Measurements from ENCODE around the gene JAZF1.

Gene JAZF1

GRCh38 chr7:28088901-28089714 lies 91.5 kb downstream of the JAZF1 start:
- no peak overlapping the region for H3K4me3 ChIP-seq (ENCODE audit: low read length)
- H3K27me3 ChIP-seq (ENCODE audit: control insufficient read depth, insufficient read depth, low read length): no peaks in the 10 kb centered on the region
- no peaks in the 10 kb centered on the region for H3K9me3 ChIP-seq (ENCODE audit: control insufficient read depth, low read length)
- H3K4me1 ChIP-seq (ENCODE audit: control insufficient read depth, insufficient read depth, low read length): peaks cover 6% of the 10 kb centered on the region
- H3K36me3 ChIP-seq (ENCODE audit: control insufficient read depth, insufficient read depth, low read length): no peaks in the 10 kb centered on the region
- no peak overlapping the region for H3K9ac ChIP-seq (ENCODE audit: low read length)

GRCh38 chr7:28088032-28088431 lies 92.6 kb downstream of the JAZF1 start:
- Histone ChIP-seq H3K4me1 (ENCODE audit: control insufficient read depth, insufficient read depth, low read length) (peaks cover 6% of the 10 kb centered on the region), H3K9me3 (ENCODE audit: control insufficient read depth, low read length) (no peaks in the 10 kb centered on the region), H3K9ac (ENCODE audit: low read length) (no peak overlapping the region), H3K4me3 (ENCODE audit: low read length) (no peak overlapping the region), H3K36me3 (ENCODE audit: control insufficient read depth, insufficient read depth, low read length) (no peaks in the 10 kb centered on the region), H3K27me3 (ENCODE audit: control insufficient read depth, insufficient read depth, low read length) (no peaks in the 10 kb centered on the region)

GRCh38 chr7:28086198-28086597 lies 94.4 kb downstream of the JAZF1 start:
- H3K4me3 ChIP-seq (ENCODE audit: low read length): no peak overlapping the region
- no peak overlapping the region for H3K9ac ChIP-seq (ENCODE audit: low read length)
- H3K4me1 ChIP-seq (ENCODE audit: control insufficient read depth, insufficient read depth, low read length): peaks cover 6% of the 10 kb centered on the region
- H3K9me3 ChIP-seq (ENCODE audit: control insufficient read depth, low read length): no peaks in the 10 kb centered on the region
- no peaks in the 10 kb centered on the region for H3K36me3 ChIP-seq (ENCODE audit: control insufficient read depth, insufficient read depth, low read length)
- no peaks in the 10 kb centered on the region for H3K27me3 ChIP-seq (ENCODE audit: control insufficient read depth, insufficient read depth, low read length)

GRCh38 chr7:28083998-28084985 lies 96.3 kb downstream of the JAZF1 start:
- H3K9me3 ChIP-seq (ENCODE audit: control insufficient read depth, low read length): no peaks in the 10 kb centered on the region
- no peak overlapping the region for H3K9ac ChIP-seq (ENCODE audit: low read length)
- no peaks in the 10 kb centered on the region for H3K36me3 ChIP-seq (ENCODE audit: control insufficient read depth, insufficient read depth, low read length)
- no peak overlapping the region for H3K4me3 ChIP-seq (ENCODE audit: low read length)
- peaks cover 4% of the 10 kb centered on the region for H3K4me1 ChIP-seq (ENCODE audit: control insufficient read depth, insufficient read depth, low read length)
- H3K27me3 ChIP-seq (ENCODE audit: control insufficient read depth, insufficient read depth, low read length): no peaks in the 10 kb centered on the region

GRCh38 chr7:28083164-28083997 lies 97.2 kb downstream of the JAZF1 start:
- H3K9ac ChIP-seq (ENCODE audit: low read length): no peak overlapping the region
- no peaks in the 10 kb centered on the region for H3K9me3 ChIP-seq (ENCODE audit: control insufficient read depth, low read length)
- no peaks in the 10 kb centered on the region for H3K36me3 ChIP-seq (ENCODE audit: control insufficient read depth, insufficient read depth, low read length)
- H3K4me3 ChIP-seq (ENCODE audit: low read length): no peak overlapping the region
- H3K4me1 ChIP-seq (ENCODE audit: control insufficient read depth, insufficient read depth, low read length): no peaks in the 10 kb centered on the region
- H3K27me3 ChIP-seq (ENCODE audit: control insufficient read depth, insufficient read depth, low read length): no peaks in the 10 kb centered on the region

GRCh38 chr7:28082071-28082470 lies 98.5 kb downstream of the JAZF1 start:
- Histone ChIP-seq H3K4me3 (ENCODE audit: low read length) (no peak overlapping the region), H3K4me1 (ENCODE audit: control insufficient read depth, insufficient read depth, low read length) (no peaks in the 10 kb centered on the region), H3K36me3 (ENCODE audit: control insufficient read depth, insufficient read depth, low read length) (no peaks in the 10 kb centered on the region), H3K27me3 (ENCODE audit: control insufficient read depth, insufficient read depth, low read length) (no peaks in the 10 kb centered on the region), H3K9me3 (ENCODE audit: control insufficient read depth, low read length) (no peaks in the 10 kb centered on the region), H3K9ac (ENCODE audit: low read length) (no peak overlapping the region)

GRCh38 chr7:28081016-28081415 lies 99.6 kb downstream of the JAZF1 start:
- H3K9ac ChIP-seq (ENCODE audit: low read length): no peak overlapping the region
- no peaks in the 10 kb centered on the region for H3K36me3 ChIP-seq (ENCODE audit: control insufficient read depth, insufficient read depth, low read length)
- no peaks in the 10 kb centered on the region for H3K9me3 ChIP-seq (ENCODE audit: control insufficient read depth, low read length)
- no peak overlapping the region for H3K4me3 ChIP-seq (ENCODE audit: low read length)
- H3K4me1 ChIP-seq (ENCODE audit: control insufficient read depth, insufficient read depth, low read length): no peaks in the 10 kb centered on the region
- H3K27me3 ChIP-seq (ENCODE audit: control insufficient read depth, insufficient read depth, low read length): no peaks in the 10 kb centered on the region

- Histone ChIP-seq H3K9me3 (ENCODE audit: control insufficient read depth, low read length) (no peaks in the 10 kb centered on the region), H3K9ac (ENCODE audit: low read length) (no peak overlapping the region), H3K4me3 (ENCODE audit: low read length) (no peak overlapping the region), H3K27me3 (ENCODE audit: control insufficient read depth, insufficient read depth, low read length) (no peaks in the 10 kb centered on the region), H3K4me1 (ENCODE audit: control insufficient read depth, insufficient read depth, low read length) (no peaks in the 10 kb centered on the region), H3K36me3 (ENCODE audit: control insufficient read depth, insufficient read depth, low read length) (no peaks in the 10 kb centered on the region)
Measured at GRCh38 chr7:28078036-28078901, 102.3 kb downstream of the JAZF1 start.

GRCh38 chr7:28077616-28078015 lies 103.0 kb downstream of the JAZF1 start:
- no peak overlapping the region for H3K9ac ChIP-seq (ENCODE audit: low read length)
- H3K9me3 ChIP-seq (ENCODE audit: control insufficient read depth, low read length): no peaks in the 10 kb centered on the region
- no peaks in the 10 kb centered on the region for H3K4me1 ChIP-seq (ENCODE audit: control insufficient read depth, insufficient read depth, low read length)
- H3K27me3 ChIP-seq (ENCODE audit: control insufficient read depth, insufficient read depth, low read length): no peaks in the 10 kb centered on the region
- H3K4me3 ChIP-seq (ENCODE audit: low read length): no peak overlapping the region
- no peaks in the 10 kb centered on the region for H3K36me3 ChIP-seq (ENCODE audit: control insufficient read depth, insufficient read depth, low read length)

- H3K4me3 ChIP-seq (ENCODE audit: low read length): no peak overlapping the region
- H3K4me1 ChIP-seq (ENCODE audit: control insufficient read depth, insufficient read depth, low read length): no peaks in the 10 kb centered on the region
Measured at GRCh38 chr7:28076423-28077200, 104.0 kb downstream of the JAZF1 start.

More at GRCh38 chr7:28076423-28077200, 104.0 kb downstream of the JAZF1 start:
- H3K36me3 ChIP-seq (ENCODE audit: control insufficient read depth, insufficient read depth, low read length): no peaks in the 10 kb centered on the region
- H3K9me3 ChIP-seq (ENCODE audit: control insufficient read depth, low read length): no peaks in the 10 kb centered on the region
- no peak overlapping the region for H3K9ac ChIP-seq (ENCODE audit: low read length)
- H3K27me3 ChIP-seq (ENCODE audit: control insufficient read depth, insufficient read depth, low read length): no peaks in the 10 kb centered on the region
